Measurements from ENCODE around the gene TPP1.

The TPP1 gene

GRCh38 chr11:6610591-6610990, 8.6 kb downstream of the TPP1 start:
- no peak for DNase-seq

- no peak for DNase-seq
Measured at GRCh38 chr11:6609502-6610015, 9.7 kb downstream of the TPP1 start.

- no peak for DNase-seq
Measured at GRCh38 chr11:6608726-6609501, 10.3 kb downstream of the TPP1 start.

GRCh38 chr11:6608011-6608410, 11.2 kb downstream of the TPP1 start:
- no peak for DNase-seq

- DNase-seq: no peak
Measured at GRCh38 chr11:6607190-6607795, 11.9 kb downstream of the TPP1 start.

GRCh38 chr11:6606471-6607189, 12.6 kb downstream of the TPP1 start:
- peak; percentile 25 for DNase-seq

GRCh38 chr11:6604790-6605189, 14.4 kb downstream of the TPP1 start:
- no peak for DNase-seq

GRCh38 chr11:6604081-6604626, 15.1 kb downstream of the TPP1 start:
- DNase-seq: peak; percentile 25

- DNase-seq: peak; percentile 75
Measured at GRCh38 chr11:6603287-6604080, 15.7 kb downstream of the TPP1 start, which contains the start of the genes ILK and RRP8. Gene ILK, plus strand, starts transcription at chr11:6603774. Its CDS starts 498 bp downstream, at chr11:6604272. Gene RRP8, minus strand, starts transcription at chr11:6603616. Its CDS starts 114 bp downstream, at chr11:6603502.

GRCh38 chr11:6602096-6602940, 16.9 kb downstream of the TPP1 start:
- DNase-seq: no peak

GRCh38 chr11:6601041-6601461, 18.2 kb downstream of the TPP1 start:
- no peak for DNase-seq

- no peak for DNase-seq
Measured at GRCh38 chr11:6599881-6600390, 19.3 kb downstream of the TPP1 start.

- DNase-seq: no peak
Measured at GRCh38 chr11:6599449-6599848, 19.8 kb downstream of the TPP1 start.

- DNase-seq: no peak
Measured at GRCh38 chr11:6598555-6598954, 20.7 kb downstream of the TPP1 start.

GRCh38 chr11:6596239-6596877, 22.9 kb downstream of the TPP1 start:
- no peak for DNase-seq

GRCh38 chr11:6594142-6594768, 25.0 kb downstream of the TPP1 start:
- no peak for DNase-seq

GRCh38 chr11:6588018-6588417, 31.2 kb downstream of the TPP1 start:
- DNase-seq: no peak

GRCh38 chr11:6587360-6587953, 31.8 kb downstream of the TPP1 start:
- no peak for DNase-seq

All from COR-L47 (cell line).